Stomach (tissue), 9 donors: ENCODE measurements around the gene EYA2. TPM values are rescaled to one million over a fixed set of nuclear protein-coding genes. Genes with fewer than 3 reads are reported as not detected.
A peak's percentile ranks its signal among the peaks of the same experiment; 100 is the strongest.

Experiments used
- DNase-seq, 2 donors: peaks; one replicate each; pipeline versions ENCODE4 v3.0.0 to v3.0.0-alpha.2; 2013 to 2019
- H3K27ac ChIP-seq, 5 donors: fragments of 200-600 bp in 4 of 5; sonication (generic) in 4 of 5; one replicate each; pipeline ENCODE4 v1.5.1; 2013 to 2019; ENCODE audit warnings: mild to moderate bottlenecking in 1 of 5, moderate library complexity in 1 of 5
- H3K27me3 ChIP-seq, 3 donors: fragments of 200-600 bp; sonication (generic); one replicate each; pipeline ENCODE4 v1.5.1; 2017 to 2019; ENCODE audit warnings: mixed run types in 1 of 3
- H3K36me3 ChIP-seq, 4 donors: fragments of 200-600 bp; sonication (generic); 1 replicate in 3 of 4; 2 replicates in 1 of 4; pipeline ENCODE4 v1.5.1; 2016 to 2019
- H3K4me1 ChIP-seq, 4 donors: fragments of 200-600 bp; sonication (generic); one replicate each; pipeline ENCODE4 v1.5.1; 2016 to 2019
- H3K4me3 ChIP-seq, 4 donors: fragments of 200-600 bp; sonication (generic) in 3 of 4; one replicate each; pipeline ENCODE4 v1.5.1; 2016 to 2019; ENCODE audit warnings: mild to moderate bottlenecking in 1 of 4
- H3K9me3 ChIP-seq, 4 donors: fragments of 200-600 bp; sonication (generic); one replicate each; pipeline ENCODE4 v1.5.1; 2016 to 2019
- CTCF ChIP-seq, 7 experiments: fragments of 450-650 bp in 4 of 7; fragments of 200-600 bp in 3 of 7; sonication (generic) in 3 of 7; IDR thresholded peaks; one replicate each; pipeline ENCODE4 v1.5.1; 2016 to 2019; ENCODE audit warnings: antibody characterized with exemption in 7 of 7, control low read depth in 2 of 7, mild to moderate bottlenecking in 1 of 7
- EP300 ChIP-seq: sonication (generic); formaldehyde crosslinking; IDR thresholded peaks from one replicate; pipeline ENCODE4 v1.6.1; 2017; ENCODE audit warnings: antibody characterized with exemption
- POLR2A ChIP-seq, 4 donors: fragments of 450-650 bp; IDR thresholded peaks; one replicate each; pipeline ENCODE4 v1.6.1; 2016; ENCODE audit warnings: antibody characterized with exemption in 4 of 4, control low read depth in 2 of 4, mild to moderate bottlenecking in 1 of 4, moderate library complexity in 1 of 4
- POLR2AphosphoS5 ChIP-seq, 3 donors: sonication (generic); formaldehyde crosslinking; IDR thresholded peaks; one replicate each; pipeline ENCODE4 v1.6.1; 2016; ENCODE audit warnings: antibody characterized with exemption in 3 of 3
- WGBS, 5 donors: extraction: QIAGEN DNeasy Blood & Tissue Kit in 3 of 5; methylation state at CpG; one replicate each; pipeline versions ENCODE4 v1.1.5 to v1.1.7; 2013 to 2018; 5-methylcytosine and 5-hydroxymethylcytosine counted together
- intact Hi-C: fragments of 100-400 bp; cut with DNase I; formaldehyde crosslinking; loops from one replicate; pipeline ENCODE4 v1.15.1; 2023; ENCODE audit warnings: low total_unique reads
- polyA plus RNA-seq, 3 donors: library from polyadenylated mRNA; stranded (reverse); fragments of 200-250 nt; gene quantifications; one replicate each; pipeline ENCODE4 v1.2.3, GENCODE V29; 2013
- total RNA-seq, 5 donors: library from RNA; depleted of rRNA; stranded (reverse); fragments of >200 nt; gene quantifications; one replicate each; pipeline versions ENCODE4 v1.1.0 to v1.2.3, GENCODE V29; 2014 to 2016
- donor health status: healthy with polysubstance abuse.
- donor health status: Bipolar disorder and iron deficiency.
- donor health status: healthy.

The EYA2 gene
- total and polyA plus RNA-seq, 8 donors = 1.8 to 86.2 (median 5.5) TPM

- no peak overlapping the region for H3K27ac ChIP-seq
Measured at GRCh38 chr20:47195573-47195972, 300.9 kb downstream of the EYA2 start.

GRCh38 chr20:47196091-47197081, 301.7 kb downstream of the EYA2 start:
- H3K4me3 ChIP-seq = no peak overlapping the region
- intact Hi-C loops = no loop called here
- DNase-seq = peak; percentile 81 to 87
- no peaks in the 10 kb centered on the region for H3K27me3 ChIP-seq
- WGBS, 5 donors = 34 to 45% (median 37%) methylated on average over 31 to 34 of the region's 34 CpGs
- no peaks in the 10 kb centered on the region for H3K9me3 ChIP-seq
- no peaks in the 10 kb centered on the region for H3K36me3 ChIP-seq
- TF ChIP-seq POLR2A (IDR thresholded peaks at IDR 0.05) (no peak), POLR2AphosphoS5 (IDR thresholded peaks at IDR 0.05) (peak in 1 of 3 donors; percentile 55), CTCF (IDR thresholded peaks at IDR 0.05) (peak in 6 of 7 experiments; percentile 7 to 96 (median 88)), EP300 (no peak)
- H3K4me1 ChIP-seq = peaks cover 5 to 10% (median 10%) of the 10 kb centered on the region in 4 donors
- no peak overlapping the region for H3K27ac ChIP-seq

More at GRCh38 chr20:47195573-47195972, 300.9 kb downstream of the EYA2 start:
- intact Hi-C loops = no loop called here
- H3K9me3 ChIP-seq = no peaks in the 10 kb centered on the region
- no peaks in the 10 kb centered on the region for H3K36me3 ChIP-seq
- 44 to 67% (median 54%) methylated on average over 9 of the region's 9 CpGs for WGBS, 5 donors
- no peak overlapping the region for H3K4me3 ChIP-seq
- TF ChIP-seq EP300 (no peak), POLR2A (IDR thresholded peaks at IDR 0.05) (no peak), POLR2AphosphoS5 (IDR thresholded peaks at IDR 0.05) (no peak), CTCF (IDR thresholded peaks at IDR 0.05) (no peak)
- H3K4me1 ChIP-seq = peaks cover 5 to 10% (median 8%) of the 10 kb centered on the region in 4 donors
- no peak for DNase-seq
- H3K27me3 ChIP-seq = no peaks in the 10 kb centered on the region

- WGBS, 5 donors = 75 to 93% (median 83%) methylated on average over 3 of the region's 3 CpGs
- intact Hi-C loops = no loop called here
Measured at GRCh38 chr20:47198254-47198671, 303.6 kb downstream of the EYA2 start.

More at GRCh38 chr20:47198254-47198671, 303.6 kb downstream of the EYA2 start:
- TF ChIP-seq POLR2A (IDR thresholded peaks at IDR 0.05) = no peak
- TF ChIP-seq POLR2AphosphoS5 (IDR thresholded peaks at IDR 0.05) = no peak
- no peak for TF ChIP-seq EP300
- no peak for TF ChIP-seq CTCF (IDR thresholded peaks at IDR 0.05)
- no peak overlapping the region for H3K27ac ChIP-seq
- no peaks in the 10 kb centered on the region for H3K36me3 ChIP-seq
- DNase-seq = no peak
- no peaks in the 10 kb centered on the region for H3K9me3 ChIP-seq
- H3K4me1 ChIP-seq = peaks cover 5 to 10% (median 10%) of the 10 kb centered on the region in 4 donors
- no peak overlapping the region for H3K4me3 ChIP-seq
- H3K27me3 ChIP-seq = no peaks in the 10 kb centered on the region
